ENCODE measurements around the gene MCM5.
A peak's percentile ranks its signal among the peaks of the same experiment; 100 is the strongest.
"Not testable (repeated sequence)": the region's sequence is repeated elsewhere in the genome, so short reads cannot be mapped to it uniquely, and the experiment has no call there.

Gene MCM5

DNA sequence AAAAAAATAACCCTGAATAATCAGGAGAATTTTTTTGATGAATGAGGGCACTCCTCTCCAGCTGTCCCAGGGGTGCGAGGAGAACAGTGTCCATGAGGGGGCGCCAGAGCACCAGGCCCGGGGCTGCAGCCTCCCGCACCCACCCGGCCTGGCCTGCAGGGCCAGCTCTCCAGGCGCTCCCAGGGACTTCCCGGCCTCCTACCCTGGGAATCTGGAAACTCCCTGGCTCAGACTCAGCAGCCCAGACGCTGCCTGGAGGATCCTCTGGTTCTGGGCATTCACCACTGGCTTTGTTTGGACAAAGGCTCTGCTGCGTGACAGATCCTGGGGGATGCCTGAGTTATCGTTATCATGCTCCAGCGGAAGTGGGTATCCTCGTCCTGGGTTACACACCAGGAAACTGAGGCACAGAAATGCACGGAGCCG lies 31.0 kb downstream of the MCM5 start:
- FAIRE-seq (no peak), DNase-seq (ENCODE audit: insufficient read length, low spot score) (peak; percentile 55)

DNA sequence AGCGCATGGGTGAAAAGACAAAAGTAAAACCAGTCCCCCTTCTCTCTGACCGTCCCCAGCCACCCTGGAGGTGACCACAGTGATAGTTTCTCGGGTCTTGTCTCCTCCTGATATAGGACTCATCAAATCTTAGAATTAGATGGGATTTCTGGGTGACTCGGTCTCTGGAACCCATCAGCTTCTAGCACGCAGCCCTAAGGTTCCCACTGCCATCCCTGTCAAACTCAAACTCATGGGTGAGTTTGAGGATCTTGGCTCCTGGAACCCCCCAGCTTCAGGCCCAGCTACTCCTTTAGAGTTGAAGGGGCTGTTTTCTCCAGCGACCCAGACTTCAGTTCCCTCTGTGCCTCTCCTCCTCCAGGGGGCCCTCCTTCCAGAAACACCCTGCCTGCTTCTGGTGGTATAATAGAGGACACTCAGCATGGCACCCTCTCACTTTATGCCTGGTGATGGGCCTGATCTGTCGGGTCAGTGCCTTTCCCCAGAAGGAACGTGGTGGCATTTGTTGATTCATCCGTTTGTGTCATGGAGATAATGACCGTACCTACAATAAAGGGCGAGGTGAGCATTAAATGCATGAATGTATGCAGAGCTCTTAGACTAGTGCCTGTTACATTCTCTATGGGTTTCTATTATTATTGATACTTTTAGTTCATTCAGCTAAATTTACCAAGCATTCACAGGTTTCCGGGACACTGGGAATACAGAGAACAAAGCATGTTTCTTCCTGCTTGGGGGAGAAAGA lies 31.7 kb downstream of the MCM5 start:
- no peak for FAIRE-seq

DNA sequence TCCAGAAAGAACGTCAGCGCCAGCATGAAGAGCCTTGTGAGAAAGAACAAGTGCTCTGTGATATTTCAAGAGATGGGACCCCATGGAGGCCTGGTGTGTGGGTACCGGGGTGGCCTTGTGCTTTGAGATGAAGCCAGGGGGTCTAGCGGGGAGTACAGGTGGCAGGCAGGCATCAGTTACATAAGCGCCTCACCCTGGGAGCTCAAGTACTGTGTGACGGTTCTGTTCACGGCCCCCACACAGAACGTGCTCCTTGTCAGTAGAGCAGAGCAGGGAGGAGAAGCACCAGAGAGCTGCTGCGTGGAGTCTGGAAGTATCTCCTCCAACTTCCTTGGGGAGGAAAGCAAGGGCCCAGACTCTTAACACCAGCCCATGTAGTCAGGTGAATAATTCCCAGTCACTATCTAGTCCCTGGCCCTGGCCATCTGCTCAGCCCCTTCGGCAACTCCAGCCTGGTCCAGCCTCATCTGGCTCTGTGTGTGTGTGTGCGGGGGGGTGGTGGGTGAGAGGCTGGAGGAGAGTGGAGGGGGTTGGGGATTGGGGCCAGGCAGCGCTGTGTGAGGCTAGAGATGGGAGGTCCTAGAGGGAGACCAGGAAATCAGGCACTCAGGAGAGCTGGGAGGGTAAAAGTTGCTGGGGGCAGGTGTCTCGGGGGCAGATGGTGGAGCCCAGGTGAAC lies 32.4 kb downstream of the MCM5 start:
- DNase-seq (ENCODE audit: insufficient read length, low spot score): no peak
- no peak for FAIRE-seq

More for the DNA sequence above, 31.7 kb downstream of the MCM5 start:
- DNase-seq (ENCODE audit: insufficient read length, low spot score): no peak

DNA sequence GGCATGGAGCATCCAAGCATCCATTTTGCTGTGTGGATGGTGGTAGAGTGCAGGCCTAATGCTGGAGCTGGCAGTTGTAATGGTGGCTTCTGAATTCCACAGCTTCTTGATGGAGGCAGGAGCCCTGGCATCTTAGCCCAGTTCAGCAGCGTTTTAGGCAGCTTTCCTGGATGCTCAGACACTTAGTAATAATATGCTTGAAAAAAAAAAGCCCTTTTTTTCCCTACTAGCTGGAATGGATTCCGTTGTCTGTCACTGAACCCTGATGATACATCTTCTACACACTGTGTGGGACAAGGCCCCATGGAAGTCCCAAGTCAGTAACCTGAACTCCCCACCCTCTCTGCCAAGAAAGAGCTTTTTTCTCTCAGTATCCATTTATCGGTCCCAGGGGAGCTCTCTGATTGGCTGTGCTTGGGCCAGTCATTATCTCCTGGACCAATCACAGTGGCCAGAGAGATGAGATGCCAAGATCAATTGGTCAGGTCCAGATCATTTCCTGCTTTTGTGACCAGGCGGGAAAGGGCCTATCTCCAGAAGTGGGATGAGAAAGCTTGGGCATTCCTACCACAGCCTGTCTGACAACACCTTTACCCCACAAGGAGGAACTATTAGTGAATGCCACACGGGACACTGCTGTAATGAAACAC lies 34.2 kb downstream of the MCM5 start:
- DNase-seq (ENCODE audit: insufficient read length, low spot score): no peak
- FAIRE-seq: no peak

DNA sequence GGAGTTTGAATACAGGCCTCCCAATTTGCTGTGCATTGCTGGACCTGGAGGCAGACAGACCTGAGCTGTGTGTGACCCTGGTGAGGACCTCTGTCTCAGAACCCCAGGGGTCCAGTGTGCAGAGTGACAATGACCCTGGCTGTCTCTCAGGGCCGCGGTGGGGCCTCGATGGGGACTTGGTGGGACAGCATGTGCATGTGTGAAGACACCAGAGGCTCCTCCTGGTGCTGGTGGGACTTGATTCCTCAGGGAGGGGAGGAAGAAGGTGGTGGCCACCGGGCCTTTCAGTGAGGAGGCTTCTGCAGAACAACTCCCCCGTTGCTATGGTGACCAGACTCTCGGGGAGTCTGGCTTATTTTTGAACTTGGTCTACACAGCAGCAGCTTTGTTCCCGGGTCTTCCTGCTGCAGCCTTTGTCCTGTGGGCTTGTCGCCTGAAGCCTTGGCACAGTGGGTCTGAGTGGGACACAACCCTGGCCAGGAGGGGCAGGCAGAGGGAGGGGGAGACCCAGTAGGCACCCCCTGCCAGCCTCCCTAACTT lies 35.3 kb downstream of the MCM5 start:
- FAIRE-seq: no peak
- DNase-seq (ENCODE audit: insufficient read length, low spot score): no peak

DNA sequence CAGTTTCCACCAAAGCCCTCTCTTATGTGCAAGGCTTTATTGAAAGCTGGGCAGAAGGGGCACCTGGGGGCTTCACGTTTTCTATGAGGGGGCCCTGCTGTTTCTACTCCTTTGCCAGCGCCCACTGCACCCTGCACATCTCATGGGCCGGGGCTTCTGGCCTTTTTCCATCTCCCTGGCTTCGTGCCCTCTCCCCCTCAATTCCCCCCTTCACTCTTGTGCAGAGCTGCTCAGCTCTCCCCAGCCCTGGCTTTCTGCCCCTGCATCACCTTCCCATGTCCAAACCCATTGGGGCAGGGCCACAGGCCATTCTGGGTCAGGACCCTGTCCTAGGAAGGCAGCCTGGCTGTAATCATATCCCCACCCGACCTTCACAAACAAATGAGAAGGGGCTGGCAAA lies 36.5 kb downstream of the MCM5 start:
- DNase-seq (ENCODE audit: insufficient read length, low spot score): no peak
- FAIRE-seq: no peak

DNA sequence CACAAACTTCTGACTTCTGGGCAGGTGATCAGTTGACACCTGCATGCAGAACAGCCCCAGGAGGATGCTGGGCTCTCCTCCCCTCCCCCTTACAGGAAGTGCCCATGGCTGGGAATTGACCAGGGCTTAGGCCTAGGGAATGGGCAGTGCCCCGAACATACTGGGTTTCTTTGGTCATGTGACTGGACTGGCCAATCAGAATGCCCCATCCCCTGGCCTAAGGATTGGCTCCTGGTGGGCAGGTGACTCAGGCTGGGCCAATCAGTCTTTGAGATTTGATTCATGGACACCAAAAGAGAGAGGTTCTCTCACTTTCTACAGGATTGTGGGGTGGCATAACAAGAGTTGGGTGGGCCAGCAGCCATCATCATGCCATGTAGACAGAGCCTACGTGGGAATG lies 37.1 kb downstream of the MCM5 start:
- DNase-seq (ENCODE audit: insufficient read length, low spot score): peak; percentile 36
- no peak for FAIRE-seq

DNA sequence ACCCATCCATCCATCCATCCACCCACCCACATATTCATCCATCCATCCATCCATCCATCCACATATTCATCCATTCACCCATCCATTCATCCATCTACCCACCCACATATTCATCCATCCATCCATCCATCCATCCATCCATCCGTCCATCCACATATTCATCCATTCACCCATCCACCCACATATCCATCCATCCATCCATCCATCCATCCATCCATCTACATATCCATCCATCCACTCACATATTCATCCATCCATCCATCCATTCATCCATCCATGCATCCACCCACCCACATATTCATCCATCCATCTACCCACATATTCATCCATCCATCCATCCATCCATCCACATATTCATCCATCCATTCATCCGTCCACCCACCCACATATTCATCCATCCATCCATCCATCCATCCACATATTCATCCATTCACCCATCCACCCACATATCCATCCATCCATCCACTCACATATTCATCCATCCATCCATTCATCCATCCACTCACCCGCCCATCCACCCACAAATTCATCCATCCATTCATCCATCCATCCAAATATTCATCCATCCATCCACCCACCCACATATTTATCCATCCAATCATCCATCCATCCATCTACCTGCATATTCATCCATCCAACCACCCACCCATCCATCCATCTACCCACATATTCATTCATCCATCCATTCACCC lies 38.9 kb downstream of the MCM5 start:
- not testable (repeated sequence) for FAIRE-seq; DNase-seq (ENCODE audit: insufficient read length, low spot score)

DNA sequence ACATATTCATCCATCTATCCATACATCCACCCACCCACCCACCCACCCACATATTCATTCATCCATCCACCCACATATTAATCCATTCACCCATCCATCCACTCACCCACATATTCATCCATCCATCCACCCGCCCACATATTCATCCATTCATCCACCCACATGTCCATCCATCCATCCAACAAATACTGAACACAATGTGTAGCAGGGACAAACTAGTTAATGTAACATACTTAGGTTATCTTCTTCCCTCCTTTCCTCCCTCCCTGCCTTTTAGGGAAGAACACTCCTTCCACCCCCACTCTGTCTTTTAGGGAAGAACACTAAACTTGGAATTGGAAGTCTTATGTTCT lies 39.4 kb downstream of the MCM5 start:
- DNase-seq (ENCODE audit: insufficient read length, low spot score) (no peak), FAIRE-seq (no peak)

DNA sequence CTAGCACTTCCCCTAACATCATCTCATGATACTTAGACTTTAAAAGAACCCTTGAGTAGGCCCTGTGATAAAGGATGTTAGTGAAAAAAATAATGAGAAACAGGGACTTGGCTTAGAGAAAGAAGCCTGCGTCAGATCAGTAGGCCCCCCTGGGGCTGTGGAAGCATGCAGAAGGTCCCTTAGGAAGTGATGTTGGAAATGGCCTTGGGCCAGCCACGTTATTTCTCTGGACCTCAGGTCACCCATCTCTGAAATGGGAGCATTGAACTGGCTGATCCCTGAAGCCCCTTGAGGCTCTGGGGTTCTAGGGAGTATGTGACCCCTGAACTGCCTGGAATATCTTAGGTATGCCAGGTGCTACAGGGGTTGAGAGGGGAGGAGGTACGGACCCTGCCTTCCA lies 40.2 kb downstream of the MCM5 start:
- DNase-seq (ENCODE audit: insufficient read length, low spot score) (no peak), FAIRE-seq (no peak)

DNA sequence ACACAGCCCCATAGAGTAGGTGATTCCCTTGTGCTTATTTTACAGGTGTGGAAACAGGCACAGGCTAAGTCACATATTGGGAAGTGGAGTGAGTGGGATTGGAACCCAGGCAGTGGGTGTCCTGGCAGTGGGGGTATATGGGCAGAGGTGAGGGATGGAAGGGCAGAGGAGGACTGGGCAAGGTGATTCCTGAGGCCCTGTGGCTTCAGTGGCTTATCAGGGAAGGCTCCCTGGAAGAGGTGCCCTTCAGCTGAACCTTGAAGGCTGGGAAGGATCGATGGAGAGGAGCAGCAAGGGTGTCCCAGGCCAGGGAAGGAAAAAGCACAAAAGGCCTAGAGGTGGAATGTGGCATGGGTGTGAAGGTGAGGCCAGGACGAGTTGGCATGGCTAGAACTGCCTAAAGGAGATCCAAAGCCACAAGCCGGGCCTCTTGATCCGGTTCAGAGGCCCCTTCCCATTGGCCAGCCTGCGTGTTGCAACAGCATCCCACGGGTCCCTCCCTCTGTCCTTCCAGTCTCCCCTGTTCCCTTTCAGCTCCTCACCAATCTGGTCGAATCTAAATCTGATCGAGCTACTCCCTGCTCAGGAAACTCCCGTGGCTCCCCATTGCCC lies 41.7 kb downstream of the MCM5 start:
- FAIRE-seq: no peak
- DNase-seq (ENCODE audit: insufficient read length, low spot score): no peak

DNA sequence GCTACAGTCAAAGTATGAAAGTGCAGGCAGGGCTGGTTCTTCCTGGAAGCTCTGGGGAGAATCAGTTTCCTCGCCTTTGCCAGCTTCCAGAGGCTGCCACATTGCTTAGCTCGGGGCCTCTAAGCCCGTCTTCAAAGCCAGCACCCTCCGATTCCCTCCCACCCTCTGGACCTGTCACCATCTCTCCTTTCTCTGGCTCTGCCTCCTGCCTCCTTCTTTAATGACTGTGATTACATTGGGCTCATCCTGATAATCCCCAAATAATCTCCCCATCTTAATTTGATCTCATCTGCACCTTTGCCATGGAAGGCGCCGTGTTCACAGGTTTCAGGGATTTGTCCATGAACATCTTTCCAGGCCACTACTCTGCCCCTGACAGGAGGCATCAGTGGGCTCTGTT lies 42.5 kb downstream of the MCM5 start:
- no peak for DNase-seq (ENCODE audit: insufficient read length, low spot score)
- FAIRE-seq: no peak

DNA sequence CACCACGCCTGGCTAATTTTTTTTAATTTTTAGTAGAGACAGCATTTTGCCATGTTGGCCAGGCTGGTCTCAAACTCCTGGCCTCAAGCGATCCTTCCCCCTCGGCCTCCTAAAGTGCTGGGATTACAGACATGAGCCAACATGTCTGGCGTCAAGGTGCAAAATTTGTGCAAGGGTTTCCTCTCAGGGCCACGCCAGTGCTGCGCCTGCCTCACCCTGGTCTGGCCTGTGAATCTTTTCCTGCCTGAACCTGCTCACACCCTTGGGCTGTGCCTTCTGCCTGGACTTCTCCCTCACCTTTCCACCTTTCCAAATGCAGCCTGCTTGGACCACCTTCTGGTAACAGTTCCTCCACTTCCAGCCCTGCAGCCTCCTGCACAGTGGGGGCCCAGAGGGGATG lies 43.4 kb downstream of the MCM5 start:
- FAIRE-seq (no peak), DNase-seq (ENCODE audit: insufficient read length, low spot score) (no peak)

DNA sequence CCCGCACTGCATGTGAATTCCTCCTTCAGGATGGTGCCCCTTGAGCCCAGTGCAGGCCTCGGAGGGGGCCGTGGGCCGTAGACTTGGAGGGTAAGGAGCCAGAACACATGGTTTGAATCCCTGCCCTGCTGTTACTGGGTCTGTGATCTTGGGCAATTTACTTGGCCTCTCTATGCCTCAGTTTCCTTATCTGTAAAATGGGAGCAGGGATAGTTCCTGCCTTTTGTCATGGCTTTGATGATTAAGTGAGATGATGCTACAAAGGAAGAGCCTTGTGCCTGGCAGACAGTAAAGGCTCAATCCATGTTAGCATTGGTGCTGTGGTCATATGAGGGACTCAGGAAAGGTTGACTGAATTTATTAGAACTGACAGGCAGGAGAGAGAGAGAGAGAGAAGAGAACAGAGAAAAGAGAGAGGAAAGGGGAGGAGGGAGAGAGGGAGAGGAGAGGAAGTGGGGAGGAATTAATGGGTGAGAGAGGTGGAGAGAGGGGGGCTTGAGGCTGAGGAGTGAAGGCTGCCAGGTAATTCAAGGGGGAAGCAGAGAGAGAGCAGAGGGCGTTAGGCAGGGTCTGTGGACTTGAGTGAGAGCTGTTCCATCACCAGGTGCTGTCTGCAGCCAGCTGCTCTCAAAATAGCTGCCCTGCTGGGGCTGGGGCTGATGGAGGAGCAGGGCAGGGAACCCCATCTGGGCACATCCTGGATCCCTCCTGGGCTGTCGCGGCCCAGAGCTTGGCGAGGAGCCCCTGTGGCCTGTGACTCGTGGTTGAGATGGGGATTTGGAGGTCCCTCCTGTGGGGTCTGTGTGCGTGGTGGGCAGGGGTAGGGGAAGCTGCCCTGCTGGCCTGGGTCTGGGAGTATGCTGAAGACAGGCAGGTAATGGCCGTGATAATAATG lies 44.1 kb downstream of the MCM5 start:
- FAIRE-seq: no peak
- no peak for DNase-seq (ENCODE audit: insufficient read length, low spot score)

DNA sequence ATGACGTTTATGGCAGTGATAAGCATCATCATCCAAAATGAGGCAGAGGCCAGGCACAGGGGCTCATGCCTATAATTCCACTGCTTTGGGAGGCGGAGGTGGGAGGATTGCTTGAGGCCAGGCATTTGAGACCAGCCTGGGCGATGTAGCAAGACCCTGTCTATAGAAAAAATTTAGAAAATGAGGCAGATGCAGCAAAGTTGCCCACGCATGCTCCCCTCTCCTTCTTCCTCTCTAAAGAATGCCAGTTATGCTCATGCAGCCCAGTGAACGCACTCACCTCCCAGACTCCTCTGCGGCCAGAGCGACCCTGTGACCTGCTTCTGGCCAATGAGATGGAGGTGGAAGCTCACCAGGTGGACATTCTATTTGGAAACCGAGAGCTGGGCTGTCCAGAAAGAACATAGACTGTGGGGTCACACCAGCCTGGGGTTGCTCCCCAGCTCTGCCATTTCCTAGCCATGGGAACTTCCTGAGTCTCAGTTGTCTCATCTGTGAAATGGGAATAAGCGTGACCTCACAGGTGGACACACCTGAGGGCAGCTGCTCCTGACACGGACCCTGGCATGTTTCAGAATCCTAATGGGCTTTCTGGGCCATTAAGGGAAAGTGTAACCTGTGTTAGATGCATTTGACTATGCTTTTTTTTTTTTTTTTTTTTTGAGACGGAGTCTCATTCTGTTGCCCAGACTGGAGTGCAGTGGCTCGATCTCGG lies 44.9 kb downstream of the MCM5 start:
- DNase-seq (ENCODE audit: insufficient read length, low spot score) (no peak), FAIRE-seq (no peak)

DNA sequence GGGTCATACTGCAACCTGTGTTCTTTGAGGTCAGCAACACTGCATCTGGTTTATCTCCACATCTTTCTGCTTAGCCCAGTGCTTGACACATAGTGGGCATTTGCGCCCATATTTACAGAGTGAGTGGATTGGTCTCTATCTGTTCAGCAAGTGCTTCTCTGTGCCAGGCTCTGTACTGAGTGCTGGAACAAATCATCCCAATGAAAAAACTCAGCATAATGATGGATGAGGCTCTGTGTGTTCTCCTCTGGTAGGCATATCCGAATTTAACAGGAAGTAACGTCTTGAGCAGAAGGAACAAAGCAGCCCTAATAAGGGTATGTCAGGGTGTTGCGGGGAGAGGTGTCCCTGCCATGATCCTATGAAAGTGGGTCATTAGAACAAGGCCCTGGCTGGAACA lies 46.0 kb downstream of the MCM5 start:
- DNase-seq (ENCODE audit: insufficient read length, low spot score) (no peak), FAIRE-seq (no peak)

DNA sequence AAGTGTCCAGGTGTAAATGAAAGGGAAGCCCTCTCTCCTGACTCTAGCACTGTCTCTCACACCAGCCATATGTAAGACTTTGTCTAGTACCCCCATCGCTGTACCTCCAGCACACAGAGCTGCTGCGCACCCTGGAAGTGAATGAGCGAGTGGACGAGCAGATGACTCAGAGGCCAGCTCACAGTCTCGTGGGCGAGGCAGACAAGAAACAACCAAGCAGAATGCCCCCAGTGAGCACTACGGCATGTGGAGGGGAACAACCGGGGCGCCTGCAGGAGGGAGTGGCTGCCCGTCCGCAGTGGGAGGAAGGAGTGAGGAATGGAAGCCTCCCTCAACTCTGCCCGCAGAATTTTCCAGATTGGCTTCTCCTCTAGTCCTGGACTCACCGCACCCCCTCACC lies 46.4 kb downstream of the MCM5 start:
- DNase-seq (ENCODE audit: insufficient read length, low spot score) (no peak), FAIRE-seq (no peak)

DNA sequence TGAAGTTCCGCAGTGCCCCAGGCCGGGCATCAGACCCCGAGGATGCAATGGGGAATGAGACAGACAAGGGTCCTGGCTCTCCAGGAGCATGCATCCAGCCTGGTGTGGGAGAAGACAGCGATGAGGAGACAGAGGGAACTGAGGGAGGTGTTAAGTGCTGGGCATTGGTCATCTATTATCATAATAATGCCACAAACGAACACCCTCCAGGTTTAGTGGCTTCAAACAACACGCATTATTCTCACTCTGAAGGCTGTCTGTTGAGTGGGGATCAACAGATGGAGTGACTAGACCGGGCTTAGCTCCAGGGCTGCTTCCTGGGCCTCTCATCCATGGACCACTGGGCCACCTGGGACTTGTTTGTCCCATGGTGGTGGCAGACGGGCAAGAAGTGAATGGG lies 48.6 kb downstream of the MCM5 start:
- DNase-seq (ENCODE audit: insufficient read length, low spot score) (no peak), FAIRE-seq (no peak)
